GM19193 (cell line): ENCODE measurements around the gene ALDH1B1.

ENCODE experiments used
- POLR2A ChIP-seq: IDR thresholded peaks from 4 replicates; pipeline ENCODE4 v1.6.1; 2011; ENCODE audit not compliant: insufficient read depth, insufficient read length; ENCODE audit errors: extremely low read depth

ALDH1B1 gene

GRCh38 chr9:38358390-38359296 is 33.9 kb upstream of the ALDH1B1 start:
- no peak for TF ChIP-seq POLR2A

GRCh38 chr9:38359297-38359653 is 33.2 kb upstream of the ALDH1B1 start:
- TF ChIP-seq POLR2A, result no peak

DNA sequence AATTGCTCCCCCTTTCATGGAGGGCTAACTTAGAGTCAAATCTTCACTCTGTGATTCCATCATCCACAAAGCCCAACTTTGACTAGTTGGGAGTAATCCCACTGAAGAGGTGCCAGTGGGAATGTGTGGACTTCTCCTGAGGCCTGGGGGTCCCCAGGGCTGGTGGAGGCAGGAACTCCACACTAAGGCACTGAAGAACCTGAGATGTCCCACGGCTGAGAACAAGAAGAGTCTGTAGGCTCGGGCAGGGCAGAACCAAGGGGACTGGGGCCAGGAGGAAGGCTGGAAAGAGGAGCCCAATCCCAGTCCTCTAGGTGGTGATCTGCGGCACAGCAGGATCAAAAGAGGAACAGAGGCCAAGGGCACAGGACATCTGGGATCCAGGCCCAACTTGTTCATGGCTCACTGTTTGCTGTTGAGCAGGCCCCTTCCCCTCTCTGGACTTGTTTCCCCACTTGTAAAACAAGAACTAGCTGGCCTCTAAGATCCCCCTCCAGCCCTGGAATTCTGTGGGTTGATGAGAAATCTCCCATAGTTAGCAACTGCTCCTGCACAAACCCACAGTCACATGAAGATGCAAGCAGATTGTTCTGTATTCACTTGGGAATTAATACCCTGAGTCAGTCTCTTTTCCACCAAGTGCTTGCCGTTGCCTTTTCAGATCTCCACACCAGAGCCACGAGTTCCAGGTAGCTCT is 32.7 kb upstream of the ALDH1B1 start:
- TF ChIP-seq POLR2A, result no peak

DNA sequence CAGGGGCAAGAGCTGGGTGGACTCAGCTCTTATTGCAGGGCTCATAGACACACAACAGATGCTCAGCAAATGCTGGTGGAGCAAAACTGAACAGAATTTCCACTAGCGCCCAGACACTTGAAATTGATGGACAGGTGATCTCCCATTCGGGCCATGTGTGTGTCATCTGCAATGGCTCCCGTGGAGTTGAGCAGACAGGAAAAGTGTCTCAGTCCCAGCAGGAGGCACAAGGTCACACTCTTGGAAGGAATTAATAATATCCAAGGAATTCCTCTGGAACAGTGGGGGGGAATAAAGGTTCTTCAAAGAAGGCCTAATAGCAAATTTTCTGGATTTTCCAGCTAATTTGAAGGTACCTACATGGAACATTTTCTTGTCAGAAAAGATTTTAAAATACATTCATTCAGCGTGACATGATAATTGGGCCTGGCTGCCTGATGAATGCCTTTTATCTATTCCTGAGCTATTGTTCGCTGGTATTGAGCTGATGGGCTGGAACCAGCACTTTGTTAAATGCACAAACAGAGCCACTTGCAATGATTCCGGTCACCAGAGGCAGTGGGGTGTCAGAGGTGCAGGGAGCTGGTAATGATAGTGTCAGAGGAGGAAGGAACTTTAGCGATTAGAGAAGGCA is 31.5 kb upstream of the ALDH1B1 start:
- TF ChIP-seq POLR2A, result no peak

DNA sequence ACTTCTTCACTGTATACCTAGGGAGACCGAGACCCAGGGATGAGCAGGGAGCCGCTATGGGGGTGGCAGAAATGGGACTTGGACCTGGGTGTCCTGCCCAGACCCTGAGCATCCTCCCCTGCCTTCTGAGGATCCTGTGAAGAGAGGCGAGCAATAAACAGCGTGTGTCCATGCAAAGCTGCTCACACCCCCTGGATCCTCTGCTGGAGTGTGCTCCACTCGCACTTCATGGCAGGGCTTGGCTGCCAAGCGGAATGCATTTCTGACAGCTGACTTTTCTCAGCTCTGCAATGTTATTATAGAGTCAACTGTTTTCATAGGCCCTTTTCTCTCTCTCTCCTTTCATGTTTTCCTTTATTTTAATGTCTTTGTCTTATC is 31.0 kb upstream of the ALDH1B1 start:
- TF ChIP-seq POLR2A, result no peak

DNA sequence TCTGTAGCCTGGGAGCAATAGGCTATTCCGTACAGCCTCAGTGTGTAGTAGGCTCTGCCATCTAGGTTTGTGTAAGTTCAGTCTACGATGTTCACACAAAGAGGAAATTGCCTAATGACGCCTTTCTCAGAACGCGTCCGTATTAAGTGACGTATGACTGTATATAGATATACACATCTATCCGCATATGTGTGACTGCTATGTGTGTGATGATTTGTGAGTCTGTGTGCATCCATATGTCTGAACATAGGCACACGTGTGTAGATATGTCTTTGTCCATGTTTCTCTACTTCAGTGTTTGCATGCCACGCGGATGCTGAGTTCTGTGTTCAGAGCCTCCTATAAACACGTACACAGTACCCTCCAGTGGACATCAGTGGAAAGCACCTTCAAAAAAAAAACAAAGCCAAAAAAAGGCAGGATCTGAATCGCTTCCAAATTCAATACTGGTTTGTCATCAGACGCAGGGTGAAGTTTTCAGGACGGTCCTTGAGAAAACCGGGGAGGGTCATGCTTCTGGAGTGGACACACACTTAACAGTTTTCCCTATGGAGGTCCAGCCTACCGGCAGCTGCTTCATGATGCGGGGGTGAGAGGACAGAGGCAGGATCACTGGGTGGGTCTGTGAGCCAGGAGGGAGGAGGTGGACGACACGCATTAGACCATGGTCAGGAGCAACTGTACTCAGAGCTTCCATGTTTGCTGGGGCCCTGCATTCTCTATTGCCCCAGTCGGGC is 29.5 kb upstream of the ALDH1B1 start:
- no peak for TF ChIP-seq POLR2A

DNA sequence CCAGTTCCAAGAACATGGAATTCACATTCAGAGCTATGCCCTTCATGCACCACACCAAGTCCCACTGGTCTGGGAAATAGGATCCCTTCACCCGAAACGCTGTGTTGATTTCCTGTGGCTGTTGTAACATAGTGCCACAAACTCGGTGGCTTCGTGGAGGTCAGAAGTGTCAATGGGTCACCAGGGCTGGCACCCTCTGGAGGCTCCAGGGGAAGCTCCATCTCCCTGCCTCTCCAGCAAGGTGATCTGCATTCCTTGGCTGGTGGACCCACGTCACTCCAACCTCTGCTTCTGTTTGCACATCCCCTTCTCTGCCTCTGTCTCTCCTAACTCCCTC is 28.9 kb upstream of the ALDH1B1 start:
- no peak for TF ChIP-seq POLR2A

DNA sequence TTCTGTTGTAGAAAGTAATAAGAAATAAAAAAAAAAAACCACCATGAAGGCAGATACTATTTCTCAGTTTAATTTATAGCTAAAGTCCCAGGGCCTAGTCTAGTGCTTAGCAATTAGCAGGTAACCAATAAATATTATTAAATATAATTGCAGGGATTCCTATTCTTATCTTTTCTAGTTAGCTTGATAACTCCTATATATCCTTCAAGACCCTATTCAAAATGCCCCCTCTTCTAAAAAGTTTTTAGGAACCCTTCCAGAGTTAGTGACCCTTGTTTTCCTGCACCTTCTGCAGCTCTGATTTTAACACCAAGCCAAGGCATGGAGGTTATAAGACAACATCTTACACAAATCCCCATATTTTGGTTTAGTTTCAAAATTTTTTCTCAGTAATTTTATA is 24.6 kb upstream of the ALDH1B1 start:
- TF ChIP-seq POLR2A, result no peak

GRCh38 chr9:38368731-38369130 is 23.8 kb upstream of the ALDH1B1 start:
- TF ChIP-seq POLR2A, result no peak

- no peak for TF ChIP-seq POLR2A
Observed at GRCh38 chr9:38370176-38370575, 22.3 kb upstream of the ALDH1B1 start.

- no peak for TF ChIP-seq POLR2A
Observed at GRCh38 chr9:38371495-38371894, 21.0 kb upstream of the ALDH1B1 start.

GRCh38 chr9:38372762-38373619 is 19.5 kb upstream of the ALDH1B1 start:
- TF ChIP-seq POLR2A, result no peak

GRCh38 chr9:38373679-38374078 is 18.8 kb upstream of the ALDH1B1 start:
- no peak for TF ChIP-seq POLR2A

DNA sequence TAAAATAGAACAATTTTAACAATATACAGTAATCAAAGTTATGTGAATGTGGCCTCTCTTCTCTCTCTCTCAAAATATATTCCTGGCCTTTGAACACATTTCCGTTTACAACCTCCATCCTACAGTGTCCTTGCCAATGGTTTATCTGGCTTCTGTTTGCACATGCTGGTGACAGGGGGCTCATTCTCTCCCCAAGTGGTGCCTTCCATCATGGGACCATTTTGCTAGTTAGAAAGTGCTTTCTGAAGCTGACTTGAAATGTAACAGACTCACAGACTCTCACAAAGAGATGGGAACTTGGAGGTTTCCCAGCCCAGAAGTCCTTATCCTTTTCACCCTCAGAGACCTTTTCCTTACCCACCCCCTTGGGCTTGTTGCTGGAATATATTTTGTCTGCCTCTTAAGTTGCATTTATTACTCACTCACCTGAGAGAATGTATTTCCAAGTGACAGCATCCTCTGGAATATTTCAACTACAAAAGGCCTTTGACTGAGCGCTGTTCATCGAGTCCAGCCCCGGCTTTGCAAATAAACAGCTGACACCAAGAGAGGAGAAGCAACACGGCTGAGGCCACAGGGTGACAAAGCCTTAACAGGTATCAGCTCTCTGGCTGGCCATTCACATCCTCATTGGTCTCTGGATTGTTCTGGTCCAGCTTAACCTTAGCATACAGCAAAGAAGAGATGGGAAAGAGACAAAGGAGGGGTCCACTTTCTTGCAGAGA is 17.5 kb upstream of the ALDH1B1 start:
- no peak for TF ChIP-seq POLR2A
